ENCODE data around the gene RFX7.

DNA sequence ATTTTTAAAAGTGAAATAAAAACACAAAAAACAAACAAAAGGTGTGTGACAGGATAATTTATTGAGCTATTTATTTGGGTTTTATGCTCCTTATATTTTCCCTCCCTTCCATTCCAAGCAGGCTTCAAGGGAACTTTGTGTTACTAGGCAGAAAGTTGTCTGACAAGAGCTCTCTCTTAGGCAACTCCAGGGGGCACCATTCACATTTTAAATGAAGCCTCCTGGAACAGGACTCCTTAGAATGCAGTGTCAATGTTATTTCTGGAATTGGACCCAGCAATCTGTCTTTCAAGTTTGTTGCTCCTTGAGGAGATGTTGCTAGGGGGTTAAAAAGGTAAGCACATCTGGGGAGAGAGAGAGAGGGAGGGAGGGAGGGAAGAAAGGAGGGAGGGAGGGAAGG, 5.4 kb upstream of the RFX7 start:
- no peak for TF ChIP-seq EZH2phosphoT487 (IDR thresholded peaks at IDR 0.05; ENCODE audit: insufficient read depth, low read depth)
- no peak for TF ChIP-seq EZH2 (IDR thresholded peaks at IDR 0.05; ENCODE audit: insufficient read depth, poor library complexity, severe bottlenecking)
